MM.1S (cell line): ENCODE measurements around the gene WDR43.

Experiments used
- DNase-seq: peaks from one replicate; pipeline ENCODE4 v3.0.0-alpha.2; 2015
- H2AFZ ChIP-seq: fragments of 300-600 bp; sonication (generic); 2 replicates; pipeline ENCODE4 v1.6.0; 2016; ENCODE audit warnings: antibody characterized with exemption, low read length
- H3F3A ChIP-seq: fragments of 300-600 bp; sonication (generic); 2 replicates; pipeline ENCODE4 v1.6.1; 2016; ENCODE audit warnings: mild to moderate bottlenecking, antibody characterized with exemption, low read length, moderate library complexity, mixed read lengths; ENCODE audit not compliant: insufficient read depth
- H3K27ac ChIP-seq: fragments of 300-600 bp; sonication (generic); 2 replicates; pipeline ENCODE4 v1.5.1; 2016; ENCODE audit warnings: mild to moderate bottlenecking, low read length
- H3K27me3 ChIP-seq: fragments of 300-600 bp; sonication (generic); replicated peaks from 2 replicates; pipeline ENCODE4 v1.6.0; 2016; ENCODE audit warnings: low read length; ENCODE audit not compliant: insufficient read depth
- H3K36me3 ChIP-seq: fragments of 300-600 bp; sonication (generic); replicated peaks from 2 replicates; pipeline ENCODE4 v1.6.1; 2016; ENCODE audit warnings: mild to moderate bottlenecking, low read length, mixed read lengths; ENCODE audit not compliant: insufficient read depth
- H3K4me1 ChIP-seq: fragments of 300-600 bp; sonication (generic); 2 replicates; pipeline ENCODE4 v1.6.1; 2016; ENCODE audit warnings: low read length, mixed read lengths
- H3K4me2 ChIP-seq: fragments of 300-600 bp; sonication (generic); 2 replicates; pipeline ENCODE4 v1.6.0; 2016; ENCODE audit warnings: low read depth, low read length
- H3K4me3 ChIP-seq: fragments of 300-600 bp; sonication (generic); 2 replicates; pipeline ENCODE4 v1.5.1; 2016; ENCODE audit warnings: low read length, mixed read lengths
- H3K79me2 ChIP-seq: fragments of 300-600 bp; sonication (generic); 2 replicates; pipeline ENCODE4 v1.6.1; 2016; ENCODE audit warnings: mixed run types, low read length, mixed read lengths
- H3K9ac ChIP-seq: fragments of 300-600 bp; sonication (generic); 2 replicates; pipeline ENCODE4 v1.6.1; 2016; ENCODE audit warnings: low read length, mixed read lengths
- H3K9me2 ChIP-seq: fragments of 300-600 bp; sonication (generic); replicated peaks from 2 replicates; pipeline ENCODE4 v1.6.1; 2016; ENCODE audit warnings: mild to moderate bottlenecking, low read length, mixed read lengths; ENCODE audit not compliant: insufficient read depth
- H3K9me3 ChIP-seq: fragments of 300-600 bp; sonication (generic); replicated peaks from 2 replicates; pipeline ENCODE4 v1.6.1; 2016; ENCODE audit warnings: mild to moderate bottlenecking, low read length, mixed read lengths; ENCODE audit not compliant: insufficient read depth
- H4K20me1 ChIP-seq: fragments of 300-600 bp; sonication (generic); 2 replicates; pipeline ENCODE4 v1.6.1; 2016; ENCODE audit warnings: mild to moderate bottlenecking, low read length, moderate library complexity, mixed read lengths; ENCODE audit not compliant: insufficient read depth
- CTCF ChIP-seq: fragments of 300-600 bp; sonication (generic); IDR thresholded peaks from 2 replicates; pipeline ENCODE4 v1.5.1; 2016; ENCODE audit warnings: antibody characterized with exemption, low read length, mixed read lengths
- EZH2 ChIP-seq: fragments of 300-600 bp; sonication (generic); optimal IDR thresholded peaks from 2 replicates; pipeline ENCODE3; 2017; ENCODE audit warnings: low read depth, mild to moderate bottlenecking, antibody characterized with exemption, low read length, mixed read lengths
- EZH2phosphoT487 ChIP-seq: fragments of 300-600 bp; sonication (generic); IDR thresholded peaks from 2 replicates; pipeline ENCODE4 v1.6.1; 2018; ENCODE audit warnings: antibody characterized with exemption, low read length

Gene WDR43

GRCh38 chr2:28909655-28910353 is 15.3 kb downstream of the WDR43 start:
- H3K4me1 ChIP-seq = no peaks in the 10 kb centered on the region
- H2AFZ ChIP-seq = no peak overlapping the region
- H3K4me2 ChIP-seq = no peak overlapping the region
- peaks cover 90% of the 10 kb centered on the region for H3K79me2 ChIP-seq
- no peak overlapping the region for H3K27ac ChIP-seq
- no peak for DNase-seq
- TF ChIP-seq EZH2 = no peak
- H3K9me2 ChIP-seq = no peaks in the 10 kb centered on the region
- H4K20me1 ChIP-seq = peaks cover 13% of the 10 kb centered on the region; the same call in 1 of the 2 replicates
- no peaks in the 10 kb centered on the region for H3F3A ChIP-seq
- no peak overlapping the region for H3K4me3 ChIP-seq
- H3K36me3 ChIP-seq = peaks cover 40% of the 10 kb centered on the region
- no peak overlapping the region for H3K9ac ChIP-seq
- H3K9me3 ChIP-seq = no peaks in the 10 kb centered on the region
- H3K27me3 ChIP-seq = no peaks in the 10 kb centered on the region

GRCh38 chr2:28915939-28916338 is 21.5 kb downstream of the WDR43 start:
- H3K4me1 ChIP-seq = no peaks in the 10 kb centered on the region
- DNase-seq = no peak
- no peak overlapping the region for H3K27ac ChIP-seq
- no peaks in the 10 kb centered on the region for H3F3A ChIP-seq
- peaks cover 79% of the 10 kb centered on the region for H3K79me2 ChIP-seq
- no peak overlapping the region for H3K9ac ChIP-seq
- H3K4me2 ChIP-seq = no peak overlapping the region
- H2AFZ ChIP-seq = no peak overlapping the region
- no peak overlapping the region for H3K4me3 ChIP-seq
- no peaks in the 10 kb centered on the region for H3K9me3 ChIP-seq
- peaks cover 12% of the 10 kb centered on the region; the same call in 1 of the 2 replicates for H4K20me1 ChIP-seq
- no peaks in the 10 kb centered on the region for H3K27me3 ChIP-seq
- no peaks in the 10 kb centered on the region for H3K9me2 ChIP-seq
- peaks cover 23% of the 10 kb centered on the region for H3K36me3 ChIP-seq
- TF ChIP-seq EZH2phosphoT487 (no peak), EZH2 (no peak), CTCF (no peak)

- H3K27ac ChIP-seq = no peak overlapping the region
- H3F3A ChIP-seq = no peaks in the 10 kb centered on the region; the same call in 1 of the 2 replicates
- peaks cover 63% of the 10 kb centered on the region for H3K79me2 ChIP-seq
- peaks cover 39% of the 10 kb centered on the region for H3K36me3 ChIP-seq
- H3K4me3 ChIP-seq = no peak overlapping the region
- no peaks in the 10 kb centered on the region; the same call in 1 of the 2 replicates for H4K20me1 ChIP-seq
- no peaks in the 10 kb centered on the region for H3K9me3 ChIP-seq
- no peaks in the 10 kb centered on the region for H3K9me2 ChIP-seq
- no peak overlapping the region for H2AFZ ChIP-seq
- TF ChIP-seq CTCF = no peak
- TF ChIP-seq EZH2 = no peak
- no peak for TF ChIP-seq EZH2phosphoT487
- no peaks in the 10 kb centered on the region for H3K4me1 ChIP-seq
- no peak for DNase-seq
- H3K27me3 ChIP-seq = no peaks in the 10 kb centered on the region
- H3K4me2 ChIP-seq = no peak overlapping the region
- no peak overlapping the region for H3K9ac ChIP-seq
Measured at GRCh38 chr2:28926847-28927246, 32.4 kb downstream of the WDR43 start.

GRCh38 chr2:28927469-28927868 is 33.0 kb downstream of the WDR43 start:
- Histone ChIP-seq H3K36me3 (peaks cover 34% of the 10 kb centered on the region), H3K27ac (no peak overlapping the region), H4K20me1 (no peaks in the 10 kb centered on the region; the same call in 1 of the 2 replicates), H3K4me1 (no peaks in the 10 kb centered on the region), H3K4me3 (no peak overlapping the region), H3K9me2 (no peaks in the 10 kb centered on the region), H3K27me3 (no peaks in the 10 kb centered on the region), H3K79me2 (peaks cover 62% of the 10 kb centered on the region), H3F3A (no peaks in the 10 kb centered on the region; the same call in 1 of the 2 replicates), H3K9ac (no peak overlapping the region), H3K4me2 (no peak overlapping the region), H3K9me3 (no peaks in the 10 kb centered on the region), H2AFZ (no peak overlapping the region)
- DNase-seq = no peak
- TF ChIP-seq EZH2phosphoT487 (no peak), CTCF (no peak), EZH2 (no peak)
